Sigmoid colon (tissue), 7 donors: Measurements from ENCODE around the gene FAM120B. TPM values are rescaled to one million over a fixed set of nuclear protein-coding genes. Genes with fewer than 3 reads are reported as not detected.
"Not testable (repeated sequence)": the region's sequence is repeated elsewhere in the genome, so short reads cannot be mapped to it uniquely, and the experiment has no call there.

Experiments used
- DNase-seq: peaks from one replicate; pipeline ENCODE4 v3.0.0-alpha.2; 2019
- H3K27ac ChIP-seq, 4 donors: fragments of 200-600 bp; sonication (generic); one replicate each; pipeline ENCODE4 v1.5.1; 2016 to 2019; ENCODE audit warnings: mild to moderate bottlenecking in 1 of 4
- H3K27me3 ChIP-seq, 3 donors: fragments of 200-600 bp; sonication (generic); one replicate each; pipeline ENCODE4 v1.5.1; 2019; ENCODE audit warnings: mild to moderate bottlenecking in 1 of 3
- H3K36me3 ChIP-seq, 4 donors: fragments of 200-600 bp; sonication (generic); one replicate each; pipeline ENCODE4 v1.5.1; 2016 to 2019
- H3K4me1 ChIP-seq, 4 donors: fragments of 200-600 bp; sonication (generic); one replicate each; pipeline ENCODE4 v1.5.1; 2017 to 2019
- H3K4me3 ChIP-seq, 4 donors: fragments of 200-600 bp; sonication (generic); one replicate each; pipeline ENCODE4 v1.5.1; 2017 to 2019; ENCODE audit warnings: mild to moderate bottlenecking in 2 of 4, moderate library complexity in 1 of 4
- H3K9me3 ChIP-seq, 4 donors: fragments of 200-600 bp in 3 of 4; sonication (generic) in 3 of 4; one replicate each; pipeline versions ENCODE4 v1.5.1 to v1.6.1; 2013 to 2019
- CTCF ChIP-seq, 4 experiments: fragments of 450-650 bp in 3 of 4; fragments of 200-600 bp in 1 of 4; IDR thresholded peaks; one replicate each; pipeline ENCODE4 v1.5.1; 2016 to 2019; ENCODE audit warnings: antibody characterized with exemption in 4 of 4, mild to moderate bottlenecking in 3 of 4, moderate library complexity in 2 of 4
- EP300 ChIP-seq, 4 donors: sonication (generic); formaldehyde crosslinking; IDR thresholded peaks; one replicate each; pipeline ENCODE4 v1.6.1; 2017; ENCODE audit warnings: antibody characterized with exemption in 4 of 4
- POLR2A ChIP-seq, 2 donors: fragments of 450-650 bp; IDR thresholded peaks; one replicate each; pipeline ENCODE4 v1.6.1; 2016; ENCODE audit warnings: antibody characterized with exemption in 2 of 2, mild to moderate bottlenecking in 2 of 2, moderate library complexity in 2 of 2
- POLR2AphosphoS5 ChIP-seq, 4 donors: sonication (generic); formaldehyde crosslinking; IDR thresholded peaks; one replicate each; pipeline ENCODE4 v1.6.1; 2017; ENCODE audit warnings: antibody characterized with exemption in 4 of 4
- whole genome bisulfite sequencing, 2 donors: extraction: QIAGEN DNeasy Blood & Tissue Kit; methylation state at CpG; one replicate each; pipeline ENCODE4 v1.1.7; 2013; 5-methylcytosine and 5-hydroxymethylcytosine counted together
- intact Hi-C: fragments of 100-400 bp; cut with DNase I; formaldehyde crosslinking; loops from one replicate; pipeline ENCODE4 v1.15.1; 2023
- polyA plus RNA-seq, 3 donors: library from polyadenylated mRNA; stranded (reverse); fragments of 200-250 nt; gene quantifications; one replicate each; pipeline ENCODE4 v1.2.3, GENCODE V29; 2013
- total RNA-seq, 4 donors: library from RNA; depleted of rRNA; stranded (reverse); fragments of >200 nt; gene quantifications; one replicate each; pipeline ENCODE4 v1.1.0, GENCODE V29; 2016
- donor health status: healthy with polysubstance abuse.
- donor health status: Bipolar disorder and iron deficiency.
- donor health status: healthy.

The FAM120B gene
- total and polyA plus RNA-seq, 7 donors: 5.5 to 55.0 (median 29.6) TPM

DNA sequence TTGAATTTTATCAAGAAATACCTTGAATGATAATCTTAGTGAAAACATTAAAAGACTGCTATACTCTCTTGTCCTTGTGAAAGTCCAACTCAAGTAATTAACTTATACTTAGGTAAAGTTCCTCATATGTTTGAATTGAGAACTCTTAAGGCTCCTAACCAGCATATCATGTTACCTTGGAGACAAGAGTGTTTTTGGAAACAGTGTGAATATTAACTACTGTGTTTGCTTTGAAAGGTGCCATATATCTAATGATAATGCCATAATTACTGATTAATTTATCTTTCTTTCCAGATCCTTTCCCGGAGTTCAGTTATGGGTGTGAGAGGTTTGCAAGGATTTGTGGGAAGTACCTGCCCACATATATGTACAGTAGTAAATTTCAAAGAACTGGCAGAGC, 10.5 kb downstream of the FAM120B start:
- Histone ChIP-seq H3K27ac (peak overlapping the region in 1 of 4 donors; percentile 8), H3K36me3 (peaks cover 2 to 34% (median 11%) of the 10 kb centered on the region in 4 donors), H3K4me3 (no peak overlapping the region), H3K27me3 (no peaks in the 10 kb centered on the region), H3K9me3 (no peaks in the 10 kb centered on the region), H3K4me1 (peaks cover 0 to 14% (median 6%) of the 10 kb centered on the region in 4 donors)
- DNase-seq: no peak
- intact Hi-C loops: no loop called here
- WGBS, 2 donors: 34 to 77% methylated on average over 1 of the region's 1 CpG
- TF ChIP-seq POLR2AphosphoS5 (IDR thresholded peaks at IDR 0.05) (no peak), CTCF (IDR thresholded peaks at IDR 0.05) (no peak), EP300 (IDR thresholded peaks at IDR 0.05) (no peak), POLR2A (IDR thresholded peaks at IDR 0.05) (no peak)

- Histone ChIP-seq H3K4me3 (no peak overlapping the region), H3K4me1 (peaks cover 0 to 12% (median 5%) of the 10 kb centered on the region in 4 donors), H3K27me3 (no peaks in the 10 kb centered on the region), H3K36me3 (peaks cover 2 to 38% (median 11%) of the 10 kb centered on the region in 4 donors), H3K27ac (peak overlapping the region in 1 of 4 donors; percentile 8), H3K9me3 (no peaks in the 10 kb centered on the region)
- intact Hi-C loops: no loop called here
- DNase-seq: no peak
- TF ChIP-seq POLR2AphosphoS5 (IDR thresholded peaks at IDR 0.05) (no peak), POLR2A (IDR thresholded peaks at IDR 0.05) (no peak), CTCF (IDR thresholded peaks at IDR 0.05) (no peak), EP300 (IDR thresholded peaks at IDR 0.05) (no peak)
- WGBS, 2 donors: 70 to 89% methylated on average over 5 of the region's 5 CpGs
Measured at GRCh38 chr6:170317718-170318117, 11.2 kb downstream of the FAM120B start.

GRCh38 chr6:170329321-170329720, 22.8 kb downstream of the FAM120B start:
- DNase-seq: no peak
- no peak for TF ChIP-seq EP300 (IDR thresholded peaks at IDR 0.05)
- no peak for TF ChIP-seq POLR2A (IDR thresholded peaks at IDR 0.05)
- TF ChIP-seq CTCF (IDR thresholded peaks at IDR 0.05): no peak
- no peak for TF ChIP-seq POLR2AphosphoS5 (IDR thresholded peaks at IDR 0.05)
- Histone ChIP-seq H3K4me3 (no peak overlapping the region), H3K27ac (no peak overlapping the region), H3K9me3 (no peaks in the 10 kb centered on the region), H3K4me1 (no peaks in the 10 kb centered on the region), H3K27me3 (no peaks in the 10 kb centered on the region), H3K36me3 (peaks cover 11 to 91% (median 16%) of the 10 kb centered on the region in 4 donors)
- intact Hi-C loops: no loop called here
- 87 to 88% methylated on average over 8 of the region's 8 CpGs for WGBS, 2 donors

GRCh38 chr6:170335199-170335598, 28.6 kb downstream of the FAM120B start:
- H3K4me3 ChIP-seq, H3K27ac ChIP-seq, H3K27me3 ChIP-seq, H3K4me1 ChIP-seq, DNase-seq, intact Hi-C loops, H3K9me3 ChIP-seq: not testable (repeated sequence)
- WGBS, 2 donors: 88 to 98% methylated on average over 3 of the region's 3 CpGs
- H3K36me3 ChIP-seq: peaks cover 0 to 54% (median 9%) of the 10 kb centered on the region in 4 donors

GRCh38 chr6:170344631-170345576, 38.3 kb downstream of the FAM120B start:
- no peak for DNase-seq
- Histone ChIP-seq H3K27ac (no peak overlapping the region), H3K36me3 (peaks cover 0 to 42% (median 12%) of the 10 kb centered on the region in 4 donors), H3K4me1 (peaks cover 0 to 4% (median 0%) of the 10 kb centered on the region in 4 donors), H3K27me3 (no peaks in the 10 kb centered on the region), H3K9me3 (no peaks in the 10 kb centered on the region), H3K4me3 (no peak overlapping the region)
- 80 to 82% methylated on average over 10 of the region's 10 CpGs for WGBS, 2 donors
- no peak for TF ChIP-seq POLR2A (IDR thresholded peaks at IDR 0.05)
- TF ChIP-seq POLR2AphosphoS5 (IDR thresholded peaks at IDR 0.05): peak in 1 of 4 donors; percentile 45
- intact Hi-C loops: no loop called here
